ENCODE data around the gene PTP4A1. TPM values are rescaled to one million over a fixed set of nuclear protein-coding genes. Genes with fewer than 3 reads are reported as not detected.

PTP4A1 gene
- polyA plus RNA-seq, 1 donor (not counting 4 experiments of a cell fraction or from before 2014, with no cell fraction given), result 65.7 TPM

DNA sequence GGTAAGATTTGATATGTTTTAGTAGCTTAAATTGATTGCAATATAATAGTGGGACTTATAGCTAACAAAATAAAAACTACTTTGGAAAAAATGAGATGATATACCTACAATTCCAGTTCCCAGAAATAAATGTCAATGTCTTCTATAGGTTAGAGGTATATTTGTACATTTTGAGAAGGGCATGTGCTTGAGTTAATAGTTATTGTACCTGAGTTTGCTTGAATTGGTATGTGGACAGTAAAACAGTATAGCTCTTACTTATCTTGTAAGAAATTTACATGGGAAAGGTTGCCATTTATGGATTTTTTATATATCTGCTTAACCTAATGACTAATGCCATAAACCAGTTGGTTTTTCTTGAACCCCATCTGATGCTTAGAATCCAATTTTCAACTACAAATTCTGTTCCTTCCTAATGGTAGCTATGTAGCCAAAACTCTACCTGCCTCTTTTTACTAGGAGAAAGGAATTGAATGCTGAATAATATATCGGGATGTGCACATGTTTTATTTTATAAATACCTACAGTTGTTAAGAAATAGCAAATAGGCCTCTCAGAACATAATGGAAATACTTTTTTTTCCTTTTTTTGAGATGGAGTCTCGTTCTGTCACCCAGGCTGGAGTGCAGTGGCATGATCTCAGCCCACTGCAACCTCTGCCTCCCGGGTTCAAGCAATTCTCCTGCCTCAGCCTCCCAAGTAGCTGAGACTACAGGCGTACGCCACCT, 4.9 kb downstream of the PTP4A1 start:
- Histone ChIP-seq H4K20me1 (ENCODE audit: control insufficient read depth, extremely low read depth, insufficient read depth, low read length) (peaks cover 16% of the 10 kb centered on the region), H2AFZ (ENCODE audit: control insufficient read depth, low read length) (no peak overlapping the region), H3K4me1 (ENCODE audit: control insufficient read depth, extremely low read depth, insufficient read depth, low read length) (no peaks in the 10 kb centered on the region), H3K27me3 (ENCODE audit: control insufficient read depth, extremely low read depth, insufficient read depth, low read length) (no peaks in the 10 kb centered on the region), H3K4me2 (ENCODE audit: control insufficient read depth, extremely low read depth, insufficient read depth, low read depth, low read length) (no peak overlapping the region), H3K36me3 (ENCODE audit: control insufficient read depth in 2 of 2, extremely low read depth in 1 of 2, insufficient read depth in 2 of 2, low read length in 2 of 2) (peaks cover 7 to 34% of the 10 kb centered on the region in 2 experiments), H3K9me3 (ENCODE audit: control insufficient read depth, low read depth, low read length) (no peaks in the 10 kb centered on the region), H3K27ac (ENCODE audit: control insufficient read depth, insufficient read depth, low read length) (no peak overlapping the region), H3K79me2 (ENCODE audit: control insufficient read depth, insufficient read depth, low read length) (peaks cover 53% of the 10 kb centered on the region), H3K9me1 (ENCODE audit: control insufficient read depth, extremely low read depth, insufficient read depth, low read length) (no peaks in the 10 kb centered on the region), H3K4me3 (ENCODE audit: control insufficient read depth in 2 of 3, extremely low read depth in 1 of 3, insufficient read depth in 2 of 3, low read depth in 1 of 3, low read length in 3 of 3) (no peak overlapping the region), H3K9ac (ENCODE audit: control insufficient read depth, extremely low read depth, insufficient read depth, low read length) (no peak overlapping the region)
- no peak for FAIRE-seq
- DNase-seq (ENCODE audit: low read depth, low spot score), result no peak
- TF ChIP-seq EZH2 (IDR thresholded peaks at IDR 0.05; ENCODE audit: low read length), result no peak
- TF ChIP-seq, protein P1, sequence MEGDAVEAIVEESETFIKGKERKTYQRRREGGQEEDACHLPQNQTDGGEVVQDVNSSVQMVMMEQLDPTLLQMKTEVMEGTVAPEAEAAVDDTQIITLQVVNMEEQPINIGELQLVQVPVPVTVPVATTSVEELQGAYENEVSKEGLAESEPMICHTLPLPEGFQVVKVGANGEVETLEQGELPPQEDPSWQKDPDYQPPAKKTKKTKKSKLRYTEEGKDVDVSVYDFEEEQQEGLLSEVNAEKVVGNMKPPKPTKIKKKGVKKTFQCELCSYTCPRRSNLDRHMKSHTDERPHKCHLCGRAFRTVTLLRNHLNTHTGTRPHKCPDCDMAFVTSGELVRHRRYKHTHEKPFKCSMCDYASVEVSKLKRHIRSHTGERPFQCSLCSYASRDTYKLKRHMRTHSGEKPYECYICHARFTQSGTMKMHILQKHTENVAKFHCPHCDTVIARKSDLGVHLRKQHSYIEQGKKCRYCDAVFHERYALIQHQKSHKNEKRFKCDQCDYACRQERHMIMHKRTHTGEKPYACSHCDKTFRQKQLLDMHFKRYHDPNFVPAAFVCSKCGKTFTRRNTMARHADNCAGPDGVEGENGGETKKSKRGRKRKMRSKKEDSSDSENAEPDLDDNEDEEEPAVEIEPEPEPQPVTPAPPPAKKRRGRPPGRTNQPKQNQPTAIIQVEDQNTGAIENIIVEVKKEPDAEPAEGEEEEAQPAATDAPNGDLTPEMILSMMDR (optimal IDR thresholded peaks at IDR 0.05 in 1 of 3, IDR thresholded peaks at IDR 0.05 in 1 of 3, conservative IDR thresholded peaks at IDR 0.05 in 1 of 3; ENCODE audit: extremely low read depth in 1 of 3, insufficient read depth in 2 of 3, low read length in 3 of 3), result no peak
- dilution Hi-C loops (cut with MboI; ENCODE audit: extremely low pct_ligation_motif_present, low sequenced_read_pairs), result no loop called here

DNA sequence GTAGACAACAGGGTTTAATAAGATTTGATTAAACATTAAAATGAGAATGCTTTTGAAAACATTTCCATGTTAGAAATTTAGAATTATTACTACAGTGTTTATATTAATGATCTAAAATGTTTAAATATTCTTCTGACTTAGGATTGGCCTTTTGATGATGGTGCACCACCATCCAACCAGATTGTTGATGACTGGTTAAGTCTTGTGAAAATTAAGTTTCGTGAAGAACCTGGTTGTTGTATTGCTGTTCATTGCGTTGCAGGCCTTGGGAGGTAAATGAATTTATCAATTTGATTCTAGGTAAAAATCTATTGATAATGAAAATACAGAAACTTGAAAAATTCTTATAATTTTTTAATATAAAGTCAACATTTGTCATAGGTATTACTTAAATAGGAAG, 6.5 kb downstream of the PTP4A1 start:
- Histone ChIP-seq H3K9me3 (ENCODE audit: control insufficient read depth, low read depth, low read length) (no peaks in the 10 kb centered on the region), H3K9ac (ENCODE audit: control insufficient read depth, extremely low read depth, insufficient read depth, low read length) (no peak overlapping the region), H3K4me1 (ENCODE audit: control insufficient read depth, extremely low read depth, insufficient read depth, low read length) (no peaks in the 10 kb centered on the region), H3K4me2 (ENCODE audit: control insufficient read depth, extremely low read depth, insufficient read depth, low read depth, low read length) (no peak overlapping the region), H3K4me3 (ENCODE audit: control insufficient read depth in 2 of 3, extremely low read depth in 1 of 3, insufficient read depth in 2 of 3, low read depth in 1 of 3, low read length in 3 of 3) (no peak overlapping the region), H2AFZ (ENCODE audit: control insufficient read depth, low read length) (no peak overlapping the region), H3K9me1 (ENCODE audit: control insufficient read depth, extremely low read depth, insufficient read depth, low read length) (no peaks in the 10 kb centered on the region), H3K27ac (ENCODE audit: control insufficient read depth, insufficient read depth, low read length) (no peak overlapping the region), H3K79me2 (ENCODE audit: control insufficient read depth, insufficient read depth, low read length) (peaks cover 40% of the 10 kb centered on the region), H4K20me1 (ENCODE audit: control insufficient read depth, extremely low read depth, insufficient read depth, low read length) (peaks cover 16% of the 10 kb centered on the region), H3K36me3 (ENCODE audit: control insufficient read depth in 2 of 2, extremely low read depth in 1 of 2, insufficient read depth in 2 of 2, low read length in 2 of 2) (peaks cover 10 to 32% of the 10 kb centered on the region in 2 experiments), H3K27me3 (ENCODE audit: control insufficient read depth, extremely low read depth, insufficient read depth, low read length) (no peaks in the 10 kb centered on the region)
- dilution Hi-C loops (cut with MboI; ENCODE audit: extremely low pct_ligation_motif_present, low sequenced_read_pairs), result no loop called here
- TF ChIP-seq EZH2 (IDR thresholded peaks at IDR 0.05; ENCODE audit: low read length), result no peak
- TF ChIP-seq, protein P1 (optimal IDR thresholded peaks at IDR 0.05 in 1 of 3, IDR thresholded peaks at IDR 0.05 in 1 of 3, conservative IDR thresholded peaks at IDR 0.05 in 1 of 3; ENCODE audit: extremely low read depth in 1 of 3, insufficient read depth in 2 of 3, low read length in 3 of 3), result no peak
- DNase-seq (ENCODE audit: low read depth, low spot score) (no peak), FAIRE-seq (no peak)

Data from keratinocyte (primary cell).